Breast epithelium (tissue), 3 donors: ENCODE data around the gene KCNN4.

Source experiments
- POLR2A ChIP-seq: fragments of 450-650 bp; IDR thresholded peaks from one replicate; pipeline ENCODE4 v1.6.1; 2016; ENCODE audit warnings: antibody characterized with exemption, mild to moderate bottlenecking, moderate library complexity
- POLR2AphosphoS5 ChIP-seq, 3 donors: sonication (generic); formaldehyde crosslinking; IDR thresholded peaks; one replicate each; pipeline ENCODE4 v1.6.1; 2017; ENCODE audit warnings: antibody characterized with exemption in 3 of 3
- TF ChIP-seq, protein P1 (sequence below), 3 donors: fragments of 450-650 bp; IDR thresholded peaks; one replicate each; pipeline ENCODE4 v1.5.1; 2016 to 2017; ENCODE audit warnings: antibody characterized with exemption in 3 of 3, mild to moderate bottlenecking in 3 of 3, moderate library complexity in 3 of 3

DNA sequence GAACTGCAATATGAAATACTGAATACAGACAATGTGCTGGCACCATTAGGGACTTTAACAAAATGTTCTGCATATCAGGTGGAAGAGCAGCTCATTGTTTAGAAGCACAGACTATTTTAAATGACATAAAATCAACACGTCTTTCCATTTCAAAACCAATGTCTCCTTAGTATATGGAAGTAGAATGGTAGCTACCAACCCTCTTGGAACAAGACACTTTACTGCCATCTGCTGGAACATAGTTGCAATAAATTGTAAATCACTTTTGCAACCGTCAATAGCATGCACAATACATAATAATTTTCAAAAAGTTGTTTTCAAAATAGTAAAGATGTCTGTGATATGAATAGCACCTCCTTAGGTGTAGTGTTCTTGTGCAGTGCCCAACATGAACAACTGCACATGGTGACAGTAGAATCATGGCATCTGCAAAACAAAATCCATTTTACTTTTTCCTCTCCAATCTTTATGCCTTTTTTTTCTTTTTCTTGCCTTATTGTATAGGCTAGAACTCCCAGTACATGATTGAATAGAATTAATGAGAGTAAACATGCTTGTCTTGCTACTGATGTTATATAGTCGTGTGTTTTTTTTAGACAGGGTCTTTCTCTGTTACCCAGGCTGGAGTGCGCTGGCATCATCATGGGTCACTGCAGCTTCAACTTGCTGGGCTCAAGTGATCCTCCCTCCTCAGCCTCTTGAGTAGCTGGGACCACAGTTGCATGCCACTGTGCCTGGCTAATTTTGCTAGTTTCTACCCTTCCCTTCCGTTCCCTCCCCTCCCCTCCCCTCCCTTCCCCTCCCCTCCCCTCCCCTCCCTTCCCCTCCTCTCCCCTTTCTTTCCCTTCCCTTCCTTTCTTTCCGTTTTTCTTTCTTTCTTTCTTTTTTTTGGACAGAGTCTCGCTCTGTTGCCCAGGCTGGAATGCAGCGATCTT lies 29.3 kb upstream of the KCNN4 start:
- TF ChIP-seq, protein P1, sequence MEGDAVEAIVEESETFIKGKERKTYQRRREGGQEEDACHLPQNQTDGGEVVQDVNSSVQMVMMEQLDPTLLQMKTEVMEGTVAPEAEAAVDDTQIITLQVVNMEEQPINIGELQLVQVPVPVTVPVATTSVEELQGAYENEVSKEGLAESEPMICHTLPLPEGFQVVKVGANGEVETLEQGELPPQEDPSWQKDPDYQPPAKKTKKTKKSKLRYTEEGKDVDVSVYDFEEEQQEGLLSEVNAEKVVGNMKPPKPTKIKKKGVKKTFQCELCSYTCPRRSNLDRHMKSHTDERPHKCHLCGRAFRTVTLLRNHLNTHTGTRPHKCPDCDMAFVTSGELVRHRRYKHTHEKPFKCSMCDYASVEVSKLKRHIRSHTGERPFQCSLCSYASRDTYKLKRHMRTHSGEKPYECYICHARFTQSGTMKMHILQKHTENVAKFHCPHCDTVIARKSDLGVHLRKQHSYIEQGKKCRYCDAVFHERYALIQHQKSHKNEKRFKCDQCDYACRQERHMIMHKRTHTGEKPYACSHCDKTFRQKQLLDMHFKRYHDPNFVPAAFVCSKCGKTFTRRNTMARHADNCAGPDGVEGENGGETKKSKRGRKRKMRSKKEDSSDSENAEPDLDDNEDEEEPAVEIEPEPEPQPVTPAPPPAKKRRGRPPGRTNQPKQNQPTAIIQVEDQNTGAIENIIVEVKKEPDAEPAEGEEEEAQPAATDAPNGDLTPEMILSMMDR (IDR thresholded peaks at IDR 0.05) = peak in 2 of 3 donors; percentile 50 to 63
- no peak for TF ChIP-seq POLR2A
- no peak for TF ChIP-seq POLR2AphosphoS5 (IDR thresholded peaks at IDR 0.05)
